M059J (cell line): Measurements from ENCODE around the gene OR2B6. TPM values are rescaled to one million over a fixed set of nuclear protein-coding genes. Genes with fewer than 3 reads are reported as not detected.

Experiments used
- DNase-seq: peaks from one replicate; pipeline ENCODE4 v3.0.0-alpha.2; 2012; ENCODE audit warnings: low read depth
- total RNA-seq: library from RNA; depleted of rRNA; stranded (reverse); fragments of >200 nt; shearing (Covaris generic); gene quantifications from 2 replicates; pipeline ENCODE4 v1.2.3, GENCODE V29; 2014; rRNA removed

Gene OR2B6
- total RNA-seq, 1 experiment from 2014 or later = 0.15 TPM

GRCh38 chr6:28000351-28001045 lies 43.5 kb downstream of the OR2B6 start:
- no peak for DNase-seq

GRCh38 chr6:28001351-28001750 lies 44.3 kb downstream of the OR2B6 start:
- no peak for DNase-seq

- DNase-seq = no peak
Measured at GRCh38 chr6:28001751-28002150, 44.7 kb downstream of the OR2B6 start.

GRCh38 chr6:28002161-28002560 lies 45.1 kb downstream of the OR2B6 start:
- DNase-seq = peak; percentile 30

GRCh38 chr6:28003059-28003458 lies 46.0 kb downstream of the OR2B6 start:
- no peak for DNase-seq

GRCh38 chr6:28003661-28004060 lies 46.6 kb downstream of the OR2B6 start:
- no peak for DNase-seq

- no peak for DNase-seq
Measured at GRCh38 chr6:28004350-28005151, 47.5 kb downstream of the OR2B6 start.

- DNase-seq = no peak
Measured at GRCh38 chr6:28005152-28005890, 48.3 kb downstream of the OR2B6 start.

- no peak for DNase-seq
Measured at GRCh38 chr6:28005975-28006374, 48.9 kb downstream of the OR2B6 start.

Other genes starting within 250 kb of the OR2B6 start
- not detected in 2 replicates for gene OR2B2, start 44.8 kb upstream of the OR2B6 start, total RNA-seq
- 0.89 and 1.6 TPM in 2 replicates for gene ZNF165, start 123.3 kb downstream of the OR2B6 start, total RNA-seq
- 1.9 and 7.8 TPM in 2 replicates for gene ZSCAN16, start 167.4 kb downstream of the OR2B6 start, total RNA-seq
- 16.4 and 20.6 TPM in 2 replicates for gene ZKSCAN8, start 184.6 kb downstream of the OR2B6 start, total RNA-seq